Stomach (tissue), 9 donors: Measurements from ENCODE around the gene MOV10L1. TPM values are rescaled to one million over a fixed set of nuclear protein-coding genes. Genes with fewer than 3 reads are reported as not detected.

ENCODE experiments used
- DNase-seq, 2 donors: peaks; one replicate each; pipeline versions ENCODE4 v3.0.0 to v3.0.0-alpha.2; 2013 to 2019
- H3K27ac ChIP-seq, 5 donors: fragments of 200-600 bp in 4 of 5; sonication (generic) in 4 of 5; one replicate each; pipeline ENCODE4 v1.5.1; 2013 to 2019; ENCODE audit warnings: mild to moderate bottlenecking in 1 of 5, moderate library complexity in 1 of 5
- H3K27me3 ChIP-seq, 3 donors: fragments of 200-600 bp; sonication (generic); one replicate each; pipeline ENCODE4 v1.5.1; 2017 to 2019; ENCODE audit warnings: mixed run types in 1 of 3
- H3K36me3 ChIP-seq, 4 donors: fragments of 200-600 bp; sonication (generic); 1 replicate in 3 of 4; 2 replicates in 1 of 4; pipeline ENCODE4 v1.5.1; 2016 to 2019
- H3K4me1 ChIP-seq, 4 donors: fragments of 200-600 bp; sonication (generic); one replicate each; pipeline ENCODE4 v1.5.1; 2016 to 2019
- H3K4me3 ChIP-seq, 4 donors: fragments of 200-600 bp; sonication (generic) in 3 of 4; one replicate each; pipeline ENCODE4 v1.5.1; 2016 to 2019; ENCODE audit warnings: mild to moderate bottlenecking in 1 of 4
- H3K9me3 ChIP-seq, 4 donors: fragments of 200-600 bp; sonication (generic); one replicate each; pipeline ENCODE4 v1.5.1; 2016 to 2019
- CTCF ChIP-seq, 7 experiments: fragments of 450-650 bp in 4 of 7; fragments of 200-600 bp in 3 of 7; sonication (generic) in 3 of 7; IDR thresholded peaks; one replicate each; pipeline ENCODE4 v1.5.1; 2016 to 2019; ENCODE audit warnings: antibody characterized with exemption in 7 of 7, control low read depth in 2 of 7, mild to moderate bottlenecking in 1 of 7
- EP300 ChIP-seq: sonication (generic); formaldehyde crosslinking; IDR thresholded peaks from one replicate; pipeline ENCODE4 v1.6.1; 2017; ENCODE audit warnings: antibody characterized with exemption
- POLR2A ChIP-seq, 4 donors: fragments of 450-650 bp; IDR thresholded peaks; one replicate each; pipeline ENCODE4 v1.6.1; 2016; ENCODE audit warnings: antibody characterized with exemption in 4 of 4, control low read depth in 2 of 4, mild to moderate bottlenecking in 1 of 4, moderate library complexity in 1 of 4
- POLR2AphosphoS5 ChIP-seq, 3 donors: sonication (generic); formaldehyde crosslinking; IDR thresholded peaks; one replicate each; pipeline ENCODE4 v1.6.1; 2016; ENCODE audit warnings: antibody characterized with exemption in 3 of 3
- WGBS, 5 donors: extraction: QIAGEN DNeasy Blood & Tissue Kit in 3 of 5; methylation state at CpG; one replicate each; pipeline versions ENCODE4 v1.1.5 to v1.1.7; 2013 to 2018; 5-methylcytosine and 5-hydroxymethylcytosine counted together
- intact Hi-C: fragments of 100-400 bp; cut with DNase I; formaldehyde crosslinking; loops from one replicate; pipeline ENCODE4 v1.15.1; 2023; ENCODE audit warnings: low total_unique reads
- polyA plus RNA-seq, 3 donors: library from polyadenylated mRNA; stranded (reverse); fragments of 200-250 nt; gene quantifications; one replicate each; pipeline ENCODE4 v1.2.3, GENCODE V29; 2013
- total RNA-seq, 5 donors: library from RNA; depleted of rRNA; stranded (reverse); fragments of >200 nt; gene quantifications; one replicate each; pipeline versions ENCODE4 v1.1.0 to v1.2.3, GENCODE V29; 2014 to 2016
- donor health status: healthy with polysubstance abuse.
- donor health status: Bipolar disorder and iron deficiency.
- donor health status: healthy.

Gene MOV10L1
- total and polyA plus RNA-seq, 8 donors, result 0.12 to 2.8 (median 0.46) TPM; not detected in 3

DNA sequence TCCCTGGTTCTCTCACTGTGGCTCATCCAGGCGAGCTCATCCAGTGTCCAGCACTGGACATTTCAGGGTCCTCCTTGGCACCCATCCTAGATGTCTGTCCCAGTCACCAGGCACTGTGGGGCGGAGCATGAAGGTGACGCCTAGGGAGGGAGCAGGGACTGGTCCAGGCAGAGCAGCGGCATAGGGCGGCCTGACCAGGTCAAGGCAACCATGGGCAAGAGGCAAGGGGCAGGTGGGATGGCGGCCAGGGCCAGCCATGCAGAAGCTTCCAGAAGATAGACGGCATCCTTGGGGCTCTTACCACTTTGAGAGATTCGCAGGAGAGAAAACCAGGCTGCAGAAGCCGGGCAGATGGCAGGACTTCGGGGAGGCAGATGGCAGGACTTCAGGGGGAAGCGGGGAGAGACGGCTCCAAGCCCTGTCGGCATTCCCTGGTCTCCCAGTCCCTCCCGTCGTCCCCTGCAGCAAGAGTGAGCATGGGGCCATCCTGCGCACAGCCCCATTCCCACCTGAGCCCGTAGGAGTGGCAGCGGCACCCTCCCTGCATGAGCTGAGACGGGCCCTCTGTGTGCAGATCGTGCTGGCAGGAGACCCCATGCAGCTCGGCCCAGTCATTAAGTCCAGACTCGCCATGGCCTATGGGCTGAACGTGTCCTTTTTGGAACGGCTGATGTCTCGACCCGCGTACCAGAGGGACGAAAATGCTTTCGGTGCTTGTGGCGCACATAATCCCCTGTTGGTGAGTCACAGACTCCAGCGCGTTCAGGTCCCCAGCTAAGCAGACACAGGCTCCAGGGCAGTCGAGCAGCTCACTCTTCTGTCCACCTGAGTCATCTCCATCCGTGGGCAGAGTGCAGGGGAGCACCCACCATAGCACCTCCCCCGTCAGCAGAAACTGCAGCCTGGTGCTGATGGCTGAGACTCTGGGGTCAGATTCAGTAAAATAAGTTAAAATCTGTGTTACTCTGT is 60.6 kb downstream of the MOV10L1 start:
- Histone ChIP-seq H3K4me1 (peaks cover 0 to 7% (median 4%) of the 10 kb centered on the region in 4 donors), H3K27me3 (peaks cover 0 to 8% (median 7%) of the 10 kb centered on the region in 3 donors), H3K36me3 (no peaks in the 10 kb centered on the region), H3K27ac (no peak overlapping the region), H3K9me3 (no peaks in the 10 kb centered on the region), H3K4me3 (no peak overlapping the region)
- TF ChIP-seq CTCF (IDR thresholded peaks at IDR 0.05) (no peak), POLR2AphosphoS5 (IDR thresholded peaks at IDR 0.05) (no peak), EP300 (no peak), POLR2A (IDR thresholded peaks at IDR 0.05) (no peak)
- intact Hi-C loops, result loop anchor here (5.0 kb wide), 1 partner anchor 62 kb away; no protein-coding TSS in a partner anchor
- 86 to 88% (median 87%) methylated on average over 26 to 35 of the region's 35 CpGs for WGBS, 5 donors
- DNase-seq, result no peak

GRCh38 chr22:50151571-50152537 is 62.0 kb downstream of the MOV10L1 start:
- H3K9me3 ChIP-seq, result no peaks in the 10 kb centered on the region
- intact Hi-C loops, result loop anchor here (5.0 kb wide), 1 partner anchor 60 kb away; no protein-coding TSS in a partner anchor
- WGBS, 5 donors, result 75 to 85% (median 84%) methylated on average over 27 to 33 of the region's 33 CpGs

GRCh38 chr22:50153056-50153755 is 63.4 kb downstream of the MOV10L1 start:
- DNase-seq, result no peak
- H3K4me1 ChIP-seq, result peaks cover 0 to 2% (median 0%) of the 10 kb centered on the region in 4 donors
- no peak for TF ChIP-seq EP300
- no peak for TF ChIP-seq CTCF (IDR thresholded peaks at IDR 0.05)
- TF ChIP-seq POLR2A (IDR thresholded peaks at IDR 0.05), result no peak
- no peak for TF ChIP-seq POLR2AphosphoS5 (IDR thresholded peaks at IDR 0.05)
- H3K4me3 ChIP-seq, result no peak overlapping the region
- peaks cover 0 to 4% (median 0%) of the 10 kb centered on the region in 3 donors for H3K27me3 ChIP-seq
- intact Hi-C loops, result loop anchor here (5.0 kb wide), 1 partner anchor 59 kb away; no protein-coding TSS in a partner anchor
- H3K27ac ChIP-seq, result no peak overlapping the region
- WGBS, 5 donors, result 80 to 86% (median 83%) methylated on average over 16 to 25 of the region's 25 CpGs
- no peaks in the 10 kb centered on the region for H3K36me3 ChIP-seq
- no peaks in the 10 kb centered on the region for H3K9me3 ChIP-seq

More at GRCh38 chr22:50151571-50152537, 62.0 kb downstream of the MOV10L1 start:
- TF ChIP-seq POLR2A (IDR thresholded peaks at IDR 0.05) (no peak), EP300 (no peak), POLR2AphosphoS5 (IDR thresholded peaks at IDR 0.05) (no peak), CTCF (IDR thresholded peaks at IDR 0.05) (no peak)
- Histone ChIP-seq H3K4me1 (peaks cover 0 to 4% (median under 1%) of the 10 kb centered on the region in 4 donors), H3K27ac (no peak overlapping the region), H3K27me3 (no peaks in the 10 kb centered on the region), H3K36me3 (no peaks in the 10 kb centered on the region), H3K4me3 (no peak overlapping the region)
- no peak for DNase-seq
